HG03064 (cell line): ENCODE results near the gene ITGB2.

ENCODE experiments used
- ATAC-seq: cut with Tn5 transposase; IDR thresholded peaks from one replicate; pipeline ENCODE4 v1.9.1; 2021; ENCODE audit warnings: low read depth; ENCODE audit not compliant: unreplicated experiment

The ITGB2 gene

GRCh38 chr21:44871576-44872269, 49.0 kb downstream of the ITGB2 start:
- ATAC-seq: no peak

- ATAC-seq: no peak
These were observed 49.8 kb downstream of the ITGB2 start for GRCh38 chr21:44870748-44871495.

- no peak for ATAC-seq
These were observed 50.6 kb downstream of the ITGB2 start for GRCh38 chr21:44869781-44870747.

GRCh38 chr21:44868707-44869106, 52.0 kb downstream of the ITGB2 start:
- no peak for ATAC-seq

- no peak for ATAC-seq
These were observed 52.5 kb downstream of the ITGB2 start for GRCh38 chr21:44867999-44868700.

- no peak for ATAC-seq
These were observed 53.2 kb downstream of the ITGB2 start for GRCh38 chr21:44867464-44867863.

GRCh38 chr21:44866780-44867179, 53.9 kb downstream of the ITGB2 start:
- ATAC-seq: no peak

- ATAC-seq: no peak
These were observed 55.0 kb downstream of the ITGB2 start for GRCh38 chr21:44865561-44866280.

GRCh38 chr21:44862869-44863685, 57.6 kb downstream of the ITGB2 start:
- ATAC-seq: no peak

- ATAC-seq: no peak
These were observed 61.9 kb downstream of the ITGB2 start for GRCh38 chr21:44858791-44859190.

- ATAC-seq: no peak
These were observed 62.4 kb downstream of the ITGB2 start for GRCh38 chr21:44858291-44858690.

GRCh38 chr21:44857127-44857892, 63.4 kb downstream of the ITGB2 start:
- ATAC-seq: no peak

GRCh38 chr21:44856131-44856530, 64.6 kb downstream of the ITGB2 start:
- ATAC-seq: no peak

GRCh38 chr21:44855572-44855971, 65.1 kb downstream of the ITGB2 start:
- no peak for ATAC-seq

- ATAC-seq: no peak
These were observed 65.8 kb downstream of the ITGB2 start for GRCh38 chr21:44854664-44855446.

GRCh38 chr21:44854391-44854663, 66.4 kb downstream of the ITGB2 start:
- no peak for ATAC-seq

- ATAC-seq: no peak
These were observed 66.9 kb downstream of the ITGB2 start for GRCh38 chr21:44853601-44854390.
